Activated T-helper 1 cell treated with anti-CD3 and anti-CD28 coated beads, Interleukin-12 subunit alpha, Interleukin-12 subunit beta, Interleukin-2, Interleukin-4 antibody, amounts not matched to agents 30 ng/mL and 10 ng/mL and 1 ng/mL, durations not matched to agents 14 hours and 24 hours and 36 hours (primary cell): ENCODE data around the gene CARD11. TPM values are rescaled to one million over a fixed set of nuclear protein-coding genes. Genes with fewer than 3 reads are reported as not detected.
A peak's percentile ranks its signal among the peaks of the same experiment; 100 is the strongest.

ENCODE experiments used
- DNase-seq: peaks from one replicate; pipeline ENCODE4 v3.0.0; 2021; ENCODE audit warnings: low spot score
- H3K27ac Mint-ChIP-seq: one replicate; pipeline ENCODE4 v1.8.0; 2021; ENCODE audit warnings: mild to moderate bottlenecking, mixed read lengths
- H3K27me3 Mint-ChIP-seq: one replicate; pipeline ENCODE4 v1.8.0; 2022; ENCODE audit warnings: mild to moderate bottlenecking, moderate library complexity, mixed read lengths; ENCODE audit not compliant: insufficient read depth
- H3K36me3 Mint-ChIP-seq: one replicate; pipeline ENCODE4 v1.8.0; 2021; ENCODE audit warnings: low read depth, mixed read lengths
- H3K4me1 Mint-ChIP-seq: one replicate; pipeline ENCODE4 v1.8.0; 2021; ENCODE audit warnings: low read depth, mixed read lengths
- H3K4me3 Mint-ChIP-seq: one replicate; pipeline ENCODE4 v1.8.0; 2021; ENCODE audit warnings: mild to moderate bottlenecking, moderate library complexity, mixed read lengths
- H3K9me3 Mint-ChIP-seq: one replicate; pipeline ENCODE4 v1.8.0; 2021; ENCODE audit warnings: mixed read lengths
- intact Hi-C: fragments of 100-400 bp; cut with micrococcal nuclease; formaldehyde crosslinking; loops from one replicate; pipeline ENCODE4 v1.15.1; 2024
- total RNA-seq: library from RNA; stranded (reverse); gene quantifications from 2 replicates; pipeline ENCODE4 v1.2.3, GENCODE V29; 2022

CARD11 gene
- total RNA-seq, 1 donor from 2014 or later: 128 TPM

GRCh38 chr7:2864204-2864985 lies 179.3 kb downstream of the CARD11 start:
- H3K4me1 Mint-ChIP-seq: peaks cover 33% of the 10 kb centered on the region
- H3K4me3 Mint-ChIP-seq: peak overlapping the region; percentile 73
- no peaks in the 10 kb centered on the region for H3K27me3 Mint-ChIP-seq
- H3K36me3 Mint-ChIP-seq: peaks cover 2% of the 10 kb centered on the region
- no peak for DNase-seq
- intact Hi-C loops: loop anchor here (2.0 to 5.0 kb wide), 3 partner anchors 147 to 536 kb away; no protein-coding TSS in a partner anchor
- peak overlapping the region; percentile 90 for H3K27ac Mint-ChIP-seq
- no peaks in the 10 kb centered on the region for H3K9me3 Mint-ChIP-seq

- Mint-ChIP-seq H3K9me3 (no peaks in the 10 kb centered on the region), H3K27me3 (no peaks in the 10 kb centered on the region), H3K36me3 (peaks cover 2% of the 10 kb centered on the region), H3K4me1 (peaks cover 27% of the 10 kb centered on the region), H3K27ac (peak overlapping the region; percentile 86), H3K4me3 (peak overlapping the region; percentile 73)
- DNase-seq: peak; percentile 75
- intact Hi-C loops: loop anchor here (1.0 to 5.0 kb wide), 9 partner anchors 12 to 537 kb away; partner anchors contain the start of gene GNA12
Measured at GRCh38 chr7:2863461-2864066, 180.1 kb downstream of the CARD11 start.

- Mint-ChIP-seq H3K9me3 (no peaks in the 10 kb centered on the region), H3K27ac (peak overlapping the region; percentile 86)
- intact Hi-C loops: loop anchor here (1.0 to 5.0 kb wide), 8 partner anchors 12 to 457 kb away; partner anchors contain the start of gene GNA12
Measured at GRCh38 chr7:2862831-2863361, 180.8 kb downstream of the CARD11 start.

GRCh38 chr7:2861509-2861908 lies 182.2 kb downstream of the CARD11 start:
- H3K4me3 Mint-ChIP-seq: no peak overlapping the region
- H3K27ac Mint-ChIP-seq: no peak overlapping the region
- H3K27me3 Mint-ChIP-seq: no peaks in the 10 kb centered on the region
- H3K36me3 Mint-ChIP-seq: peaks cover 2% of the 10 kb centered on the region
- peaks cover 27% of the 10 kb centered on the region for H3K4me1 Mint-ChIP-seq
- DNase-seq: no peak
- H3K9me3 Mint-ChIP-seq: no peaks in the 10 kb centered on the region
- intact Hi-C loops: loop anchor here (5.0 kb wide), 2 partner anchors 144 to 246 kb away; no protein-coding TSS in a partner anchor

More at GRCh38 chr7:2862831-2863361, 180.8 kb downstream of the CARD11 start:
- H3K4me1 Mint-ChIP-seq: peaks cover 27% of the 10 kb centered on the region
- no peaks in the 10 kb centered on the region for H3K27me3 Mint-ChIP-seq
- DNase-seq: no peak
- H3K4me3 Mint-ChIP-seq: peak overlapping the region; percentile 73
- peaks cover 2% of the 10 kb centered on the region for H3K36me3 Mint-ChIP-seq

- Mint-ChIP-seq H3K4me3 (no peak overlapping the region), H3K36me3 (peaks cover 2% of the 10 kb centered on the region), H3K4me1 (peaks cover 27% of the 10 kb centered on the region), H3K9me3 (no peaks in the 10 kb centered on the region), H3K27me3 (no peaks in the 10 kb centered on the region), H3K27ac (no peak overlapping the region)
- intact Hi-C loops: loop anchor here (5.0 kb wide), 2 partner anchors 143 to 247 kb away; no protein-coding TSS in a partner anchor
- DNase-seq: no peak
Measured at GRCh38 chr7:2860627-2861133, 183.0 kb downstream of the CARD11 start.

- Mint-ChIP-seq H3K4me3 (no peak overlapping the region), H3K9me3 (no peaks in the 10 kb centered on the region), H3K4me1 (peaks cover 24% of the 10 kb centered on the region), H3K27ac (no peak overlapping the region), H3K36me3 (peaks cover 2% of the 10 kb centered on the region), H3K27me3 (no peaks in the 10 kb centered on the region)
- DNase-seq: no peak
- intact Hi-C loops: loop anchor here (5.0 kb wide), 2 partner anchors 143 to 247 kb away; no protein-coding TSS in a partner anchor
Measured at GRCh38 chr7:2859952-2860351, 183.7 kb downstream of the CARD11 start.

GRCh38 chr7:2858621-2859020 lies 185.0 kb downstream of the CARD11 start:
- DNase-seq: no peak
- no peak overlapping the region for H3K27ac Mint-ChIP-seq
- intact Hi-C loops: no loop called here
- no peaks in the 10 kb centered on the region for H3K9me3 Mint-ChIP-seq
- H3K4me3 Mint-ChIP-seq: no peak overlapping the region
- H3K4me1 Mint-ChIP-seq: peaks cover 14% of the 10 kb centered on the region
- peaks cover 1% of the 10 kb centered on the region for H3K36me3 Mint-ChIP-seq
- no peaks in the 10 kb centered on the region for H3K27me3 Mint-ChIP-seq

GRCh38 chr7:2856388-2857169 lies 187.1 kb downstream of the CARD11 start:
- intact Hi-C loops: no loop called here
- Mint-ChIP-seq H3K9me3 (no peaks in the 10 kb centered on the region), H3K27me3 (peaks cover 2% of the 10 kb centered on the region), H3K27ac (no peak overlapping the region), H3K4me1 (peaks cover under 1% of the 10 kb centered on the region), H3K4me3 (no peak overlapping the region), H3K36me3 (peaks cover 1% of the 10 kb centered on the region)
- no peak for DNase-seq

Other genes with a start within 250 kb of the CARD11 start
- 36.3 and 36.4 TPM in 2 replicates for gene GNA12, start 199.6 kb downstream of the CARD11 start, total RNA-seq